UCSD-AML1 (cell line): Measurements from ENCODE around the gene NOL9.
"Not testable (repeated sequence)": the region's sequence is repeated elsewhere in the genome, so short reads cannot be mapped to it uniquely, and the experiment has no call there.

Experiments
- DNase-seq: peaks from one replicate; lab custom pipeline; 2025; ENCODE audit not compliant: unreplicated experiment; lab: John Stamatoyannopoulos, UW

NOL9 gene

GRCh38 chr1:6554031-6554906 is at the start of gene NOL9:
Gene NOL9, minus strand, starts transcription at chr1:6554513. Its CDS starts 11 bp downstream, at chr1:6554502.
- DNase-seq: peak; percentile 94

- no peak for DNase-seq
Measured at GRCh38 chr1:6603238-6603914, 49.1 kb upstream of the NOL9 start.

- DNase-seq: peak; percentile 82
Measured at GRCh38 chr1:6602669-6603237, 48.4 kb upstream of the NOL9 start, which contains the start of gene KLHL21. Gene KLHL21, minus strand, starts transcription at chr1:6602869. Its CDS starts 52 bp downstream, at chr1:6602817.

- DNase-seq: no peak
Measured at GRCh38 chr1:6601923-6602668, 47.8 kb upstream of the NOL9 start.

- DNase-seq: peak; percentile 62
Measured at GRCh38 chr1:6601049-6601922, 47.0 kb upstream of the NOL9 start.

- no peak for DNase-seq
Measured at GRCh38 chr1:6600410-6601048, 46.2 kb upstream of the NOL9 start.

- DNase-seq: not testable (repeated sequence)
Measured at GRCh38 chr1:6599991-6600390, 45.7 kb upstream of the NOL9 start.

GRCh38 chr1:6599141-6599975 is 45.0 kb upstream of the NOL9 start:
- DNase-seq: peak; percentile 59

- DNase-seq: no peak
Measured at GRCh38 chr1:6597777-6598131, 43.4 kb upstream of the NOL9 start.

- no peak for DNase-seq
Measured at GRCh38 chr1:6596886-6597776, 42.8 kb upstream of the NOL9 start.

GRCh38 chr1:6596351-6596750 is 42.0 kb upstream of the NOL9 start:
- DNase-seq: no peak

- DNase-seq: no peak
Measured at GRCh38 chr1:6594977-6595740, 40.8 kb upstream of the NOL9 start.

GRCh38 chr1:6593810-6594209 is 39.5 kb upstream of the NOL9 start:
- no peak for DNase-seq

GRCh38 chr1:6592865-6593593 is 38.7 kb upstream of the NOL9 start:
- DNase-seq: no peak

GRCh38 chr1:6592441-6592840 is 38.1 kb upstream of the NOL9 start:
- peak; percentile 23 for DNase-seq

- DNase-seq: no peak
Measured at GRCh38 chr1:6591644-6592043, 37.3 kb upstream of the NOL9 start.
